Chondrocyte (in vitro differentiated cells): ENCODE data around the gene PBX3. TPM values are rescaled to one million over a fixed set of nuclear protein-coding genes. Genes with fewer than 3 reads are reported as not detected.

Experiments
- DNase-seq: peaks from one replicate; pipeline ENCODE4 v3.0.0; 2021; ENCODE audit warnings: mixed read lengths, low spot score
- H3K27ac Mint-ChIP-seq: one replicate; pipeline ENCODE4 v1.8.0; 2021; ENCODE audit warnings: mild to moderate bottlenecking, moderate library complexity, mixed read lengths; ENCODE audit not compliant: unreplicated experiment
- H3K27me3 Mint-ChIP-seq: 2 replicates; pipeline ENCODE4 v1.8.0; 2021; ENCODE audit warnings: low read depth, mixed read lengths
- H3K36me3 Mint-ChIP-seq: 2 replicates; pipeline ENCODE4 v1.8.0; 2021; ENCODE audit warnings: low read depth, mixed read lengths
- H3K4me1 Mint-ChIP-seq: 2 replicates; pipeline ENCODE4 v1.8.0; 2021; ENCODE audit warnings: low read depth, mild to moderate bottlenecking, mixed read lengths
- H3K4me3 Mint-ChIP-seq: one replicate; pipeline ENCODE4 v1.8.0; 2021; ENCODE audit warnings: mild to moderate bottlenecking, moderate library complexity, mixed read lengths; ENCODE audit not compliant: unreplicated experiment
- H3K9me3 Mint-ChIP-seq: 2 replicates; pipeline ENCODE4 v1.8.0; 2021; ENCODE audit warnings: low read depth, mixed read lengths
- total RNA-seq: library from RNA; stranded (reverse); gene quantifications from 3 replicates; pipeline ENCODE4 v1.2.1, GENCODE V29; 2021
- TF ChIP-seq, protein P1 (sequence below): fragments of 200-600 bp; sonication (generic); IDR thresholded peaks from 2 replicates; pipeline ENCODE4 v1.5.0; 2021; ENCODE audit warnings: antibody characterized with exemption, mild to moderate bottlenecking, moderate library complexity

Gene PBX3
- total RNA-seq, 1 donor from 2014 or later: 24.1 TPM

DNA sequence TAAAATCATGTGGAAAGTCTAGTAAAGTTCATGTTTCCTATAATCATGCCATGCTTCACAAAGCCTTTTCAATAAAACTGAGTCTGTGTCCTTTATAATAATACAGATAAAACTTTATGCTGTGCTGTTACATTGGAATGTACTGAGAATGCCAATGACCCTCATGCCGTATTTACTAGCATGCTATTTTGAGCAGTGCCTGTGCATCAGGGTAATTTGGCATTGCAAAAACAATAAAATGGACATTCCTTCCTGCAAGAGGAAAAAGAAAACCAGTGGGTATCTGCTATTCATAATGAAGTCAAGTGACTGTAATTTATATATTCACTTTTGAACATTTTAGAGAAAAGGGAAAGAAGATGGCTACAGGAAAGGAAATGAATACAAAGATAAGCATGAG lies 159.0 kb downstream of the PBX3 start:
- Mint-ChIP-seq H3K27ac (peak overlapping the region; percentile 67), H3K36me3 (no peaks in the 10 kb centered on the region), H3K27me3 (no peaks in the 10 kb centered on the region), H3K4me3 (peak overlapping the region; percentile 20), H3K9me3 (no peaks in the 10 kb centered on the region), H3K4me1 (peaks cover 50% of the 10 kb centered on the region)
- DNase-seq: no peak
- TF ChIP-seq, protein P1, sequence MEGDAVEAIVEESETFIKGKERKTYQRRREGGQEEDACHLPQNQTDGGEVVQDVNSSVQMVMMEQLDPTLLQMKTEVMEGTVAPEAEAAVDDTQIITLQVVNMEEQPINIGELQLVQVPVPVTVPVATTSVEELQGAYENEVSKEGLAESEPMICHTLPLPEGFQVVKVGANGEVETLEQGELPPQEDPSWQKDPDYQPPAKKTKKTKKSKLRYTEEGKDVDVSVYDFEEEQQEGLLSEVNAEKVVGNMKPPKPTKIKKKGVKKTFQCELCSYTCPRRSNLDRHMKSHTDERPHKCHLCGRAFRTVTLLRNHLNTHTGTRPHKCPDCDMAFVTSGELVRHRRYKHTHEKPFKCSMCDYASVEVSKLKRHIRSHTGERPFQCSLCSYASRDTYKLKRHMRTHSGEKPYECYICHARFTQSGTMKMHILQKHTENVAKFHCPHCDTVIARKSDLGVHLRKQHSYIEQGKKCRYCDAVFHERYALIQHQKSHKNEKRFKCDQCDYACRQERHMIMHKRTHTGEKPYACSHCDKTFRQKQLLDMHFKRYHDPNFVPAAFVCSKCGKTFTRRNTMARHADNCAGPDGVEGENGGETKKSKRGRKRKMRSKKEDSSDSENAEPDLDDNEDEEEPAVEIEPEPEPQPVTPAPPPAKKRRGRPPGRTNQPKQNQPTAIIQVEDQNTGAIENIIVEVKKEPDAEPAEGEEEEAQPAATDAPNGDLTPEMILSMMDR: no peak

DNA sequence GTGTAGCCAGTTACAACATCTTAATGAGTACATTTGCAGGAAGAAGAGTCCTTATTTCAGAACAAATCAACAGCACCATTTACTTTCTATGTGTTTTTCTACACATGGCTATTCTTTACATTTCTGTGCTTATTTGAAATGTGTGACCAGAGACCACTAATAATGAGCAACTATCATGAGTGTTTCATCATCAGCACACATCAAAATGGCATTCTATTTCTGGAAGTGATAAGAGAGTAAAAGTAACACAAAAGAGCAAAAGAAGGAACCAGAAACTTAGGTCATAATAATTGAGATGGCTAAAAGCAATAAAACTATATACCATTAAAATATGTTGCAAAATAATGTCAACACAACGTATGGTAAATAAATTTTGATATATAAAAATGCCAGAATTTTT lies 159.7 kb downstream of the PBX3 start:
- Mint-ChIP-seq H3K9me3 (no peaks in the 10 kb centered on the region), H3K4me3 (no peak overlapping the region), H3K36me3 (no peaks in the 10 kb centered on the region), H3K4me1 (peaks cover 54% of the 10 kb centered on the region), H3K27me3 (no peaks in the 10 kb centered on the region), H3K27ac (peak overlapping the region; percentile 65)
- TF ChIP-seq, protein P1: no peak
- no peak for DNase-seq

DNA sequence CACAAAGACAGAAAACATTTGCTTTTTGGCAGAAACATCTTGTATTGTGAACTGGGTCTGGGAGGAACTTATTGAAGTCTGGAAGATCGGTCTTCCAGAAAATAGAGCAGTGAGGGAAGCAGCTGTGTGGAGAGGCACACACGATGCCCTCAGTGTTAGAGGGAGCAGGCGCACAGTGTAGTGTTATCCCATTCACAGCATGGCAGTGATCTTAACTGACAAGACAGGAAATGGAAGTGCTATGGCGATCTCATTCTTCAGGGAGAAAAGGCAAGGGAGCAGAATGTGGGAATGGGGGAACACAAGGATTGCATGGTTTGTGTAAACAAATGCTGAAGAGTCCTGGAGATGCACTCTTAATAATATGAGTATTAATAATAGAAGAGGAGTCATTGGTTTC lies 161.0 kb downstream of the PBX3 start:
- peak overlapping the region; percentile 17 for H3K4me3 Mint-ChIP-seq

GRCh38 chr9:125908966-125909365 lies 161.8 kb downstream of the PBX3 start:
- H3K27me3 Mint-ChIP-seq: no peaks in the 10 kb centered on the region
- no peak for DNase-seq
- TF ChIP-seq, protein P1: no peak

More for the DNA sequence above, 161.0 kb downstream of the PBX3 start:
- peak overlapping the region; percentile 18 for H3K27ac Mint-ChIP-seq
- no peaks in the 10 kb centered on the region for H3K27me3 Mint-ChIP-seq
- TF ChIP-seq, protein P1: no peak
- no peaks in the 10 kb centered on the region for H3K9me3 Mint-ChIP-seq
- peaks cover 54% of the 10 kb centered on the region for H3K4me1 Mint-ChIP-seq
- DNase-seq: no peak
- H3K36me3 Mint-ChIP-seq: no peaks in the 10 kb centered on the region

DNA sequence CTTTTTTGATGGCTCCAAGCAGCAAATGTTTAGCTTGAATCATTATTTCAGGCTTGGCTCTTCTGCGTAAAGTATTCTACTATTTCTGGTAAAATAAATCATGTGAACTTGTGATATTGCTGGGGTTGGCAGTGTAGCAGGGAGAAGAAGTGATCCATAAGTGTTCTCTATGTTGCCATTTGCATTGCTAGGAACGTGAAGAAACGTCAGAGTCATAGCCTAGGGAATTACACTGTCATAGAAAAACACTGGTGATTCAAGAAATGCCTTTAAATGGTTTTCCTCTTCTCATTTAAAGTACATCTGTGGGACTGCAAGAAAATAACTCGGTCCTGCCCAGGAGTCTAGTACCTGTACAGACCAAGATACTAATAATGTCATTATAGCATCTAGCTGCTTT lies 162.3 kb downstream of the PBX3 start:
- no peaks in the 10 kb centered on the region for H3K36me3 Mint-ChIP-seq
- H3K9me3 Mint-ChIP-seq: no peaks in the 10 kb centered on the region
- no peak for DNase-seq
- TF ChIP-seq, protein P1: no peak
- peak overlapping the region; percentile 50 for H3K27ac Mint-ChIP-seq
- H3K4me3 Mint-ChIP-seq: no peak overlapping the region
- no peaks in the 10 kb centered on the region for H3K27me3 Mint-ChIP-seq
- H3K4me1 Mint-ChIP-seq: peaks cover 54% of the 10 kb centered on the region

More at GRCh38 chr9:125908966-125909365, 161.8 kb downstream of the PBX3 start:
- no peak overlapping the region for H3K4me3 Mint-ChIP-seq
- H3K36me3 Mint-ChIP-seq: no peaks in the 10 kb centered on the region
- H3K9me3 Mint-ChIP-seq: no peaks in the 10 kb centered on the region
- H3K4me1 Mint-ChIP-seq: peaks cover 59% of the 10 kb centered on the region
- no peak overlapping the region for H3K27ac Mint-ChIP-seq
